MM.1S (cell line): ENCODE data around the gene SFXN5.

ENCODE experiments used
- DNase-seq: peaks from one replicate; pipeline ENCODE4 v3.0.0-alpha.2; 2015
- H2AFZ ChIP-seq: fragments of 300-600 bp; sonication (generic); 2 replicates; pipeline ENCODE4 v1.6.0; 2016; ENCODE audit warnings: antibody characterized with exemption, low read length
- H3F3A ChIP-seq: fragments of 300-600 bp; sonication (generic); 2 replicates; pipeline ENCODE4 v1.6.1; 2016; ENCODE audit warnings: mild to moderate bottlenecking, antibody characterized with exemption, low read length, moderate library complexity, mixed read lengths; ENCODE audit not compliant: insufficient read depth
- H3K27ac ChIP-seq: fragments of 300-600 bp; sonication (generic); 2 replicates; pipeline ENCODE4 v1.5.1; 2016; ENCODE audit warnings: mild to moderate bottlenecking, low read length
- H3K27me3 ChIP-seq: fragments of 300-600 bp; sonication (generic); replicated peaks from 2 replicates; pipeline ENCODE4 v1.6.0; 2016; ENCODE audit warnings: low read length; ENCODE audit not compliant: insufficient read depth
- H3K36me3 ChIP-seq: fragments of 300-600 bp; sonication (generic); replicated peaks from 2 replicates; pipeline ENCODE4 v1.6.1; 2016; ENCODE audit warnings: mild to moderate bottlenecking, low read length, mixed read lengths; ENCODE audit not compliant: insufficient read depth
- H3K4me1 ChIP-seq: fragments of 300-600 bp; sonication (generic); 2 replicates; pipeline ENCODE4 v1.6.1; 2016; ENCODE audit warnings: low read length, mixed read lengths
- H3K4me2 ChIP-seq: fragments of 300-600 bp; sonication (generic); 2 replicates; pipeline ENCODE4 v1.6.0; 2016; ENCODE audit warnings: low read depth, low read length
- H3K4me3 ChIP-seq: fragments of 300-600 bp; sonication (generic); 2 replicates; pipeline ENCODE4 v1.5.1; 2016; ENCODE audit warnings: low read length, mixed read lengths
- H3K79me2 ChIP-seq: fragments of 300-600 bp; sonication (generic); 2 replicates; pipeline ENCODE4 v1.6.1; 2016; ENCODE audit warnings: mixed run types, low read length, mixed read lengths
- H3K9ac ChIP-seq: fragments of 300-600 bp; sonication (generic); 2 replicates; pipeline ENCODE4 v1.6.1; 2016; ENCODE audit warnings: low read length, mixed read lengths
- H3K9me2 ChIP-seq: fragments of 300-600 bp; sonication (generic); replicated peaks from 2 replicates; pipeline ENCODE4 v1.6.1; 2016; ENCODE audit warnings: mild to moderate bottlenecking, low read length, mixed read lengths; ENCODE audit not compliant: insufficient read depth
- H3K9me3 ChIP-seq: fragments of 300-600 bp; sonication (generic); replicated peaks from 2 replicates; pipeline ENCODE4 v1.6.1; 2016; ENCODE audit warnings: mild to moderate bottlenecking, low read length, mixed read lengths; ENCODE audit not compliant: insufficient read depth
- H4K20me1 ChIP-seq: fragments of 300-600 bp; sonication (generic); 2 replicates; pipeline ENCODE4 v1.6.1; 2016; ENCODE audit warnings: mild to moderate bottlenecking, low read length, moderate library complexity, mixed read lengths; ENCODE audit not compliant: insufficient read depth
- CTCF ChIP-seq: fragments of 300-600 bp; sonication (generic); IDR thresholded peaks from 2 replicates; pipeline ENCODE4 v1.5.1; 2016; ENCODE audit warnings: antibody characterized with exemption, low read length, mixed read lengths
- EZH2 ChIP-seq: fragments of 300-600 bp; sonication (generic); optimal IDR thresholded peaks from 2 replicates; pipeline ENCODE3; 2017; ENCODE audit warnings: low read depth, mild to moderate bottlenecking, antibody characterized with exemption, low read length, mixed read lengths
- EZH2phosphoT487 ChIP-seq: fragments of 300-600 bp; sonication (generic); IDR thresholded peaks from 2 replicates; pipeline ENCODE4 v1.6.1; 2018; ENCODE audit warnings: antibody characterized with exemption, low read length

Gene SFXN5

DNA sequence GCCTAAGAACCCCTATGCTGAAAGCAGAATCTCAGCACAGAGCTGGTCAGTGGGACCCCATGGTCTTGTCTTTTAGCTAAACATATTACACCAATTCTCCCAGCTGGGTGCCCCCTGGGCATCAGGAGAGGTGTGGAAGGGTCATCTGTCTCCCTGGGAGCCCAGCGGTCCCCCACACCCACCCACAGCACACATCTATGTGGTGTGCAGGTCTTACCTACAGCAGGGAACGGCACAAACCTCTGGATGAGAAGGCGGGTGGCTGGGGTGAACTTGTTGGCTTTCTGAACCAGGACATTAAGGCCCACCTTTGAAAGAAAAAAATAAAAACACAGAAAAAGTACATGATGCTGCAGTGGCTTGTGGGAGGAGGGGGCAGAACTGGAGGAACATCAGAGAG is 83.5 kb downstream of the SFXN5 start:
- no peaks in the 10 kb centered on the region for H3K27me3 ChIP-seq
- H3K9me3 ChIP-seq: no peaks in the 10 kb centered on the region
- no peak overlapping the region for H3K27ac ChIP-seq
- no peak overlapping the region for H3K9ac ChIP-seq
- H3K36me3 ChIP-seq: no peaks in the 10 kb centered on the region
- no peaks in the 10 kb centered on the region for H3K9me2 ChIP-seq
- no peaks in the 10 kb centered on the region for H4K20me1 ChIP-seq
- H2AFZ ChIP-seq: no peak overlapping the region
- H3K4me3 ChIP-seq: no peak overlapping the region
- DNase-seq: no peak
- no peaks in the 10 kb centered on the region for H3K79me2 ChIP-seq
- no peaks in the 10 kb centered on the region for H3F3A ChIP-seq
- TF ChIP-seq EZH2: no peak
- TF ChIP-seq CTCF: no peak
- TF ChIP-seq EZH2phosphoT487: no peak
- H3K4me2 ChIP-seq: no peak overlapping the region
- no peaks in the 10 kb centered on the region for H3K4me1 ChIP-seq

- no peaks in the 10 kb centered on the region for H3K27me3 ChIP-seq
- no peaks in the 10 kb centered on the region for H4K20me1 ChIP-seq
- no peaks in the 10 kb centered on the region for H3K36me3 ChIP-seq
- no peaks in the 10 kb centered on the region for H3K9me3 ChIP-seq
- H3F3A ChIP-seq: no peaks in the 10 kb centered on the region
- H3K79me2 ChIP-seq: no peaks in the 10 kb centered on the region
- no peak overlapping the region for H3K4me2 ChIP-seq
- no peak overlapping the region for H3K27ac ChIP-seq
- H3K9ac ChIP-seq: no peak overlapping the region
- no peak for DNase-seq
- H3K4me3 ChIP-seq: no peak overlapping the region
- TF ChIP-seq CTCF: no peak
- H2AFZ ChIP-seq: no peak overlapping the region
- no peaks in the 10 kb centered on the region for H3K9me2 ChIP-seq
- no peaks in the 10 kb centered on the region for H3K4me1 ChIP-seq
Measured at GRCh38 chr2:72985891-72986683, 85.4 kb downstream of the SFXN5 start.

GRCh38 chr2:72985136-72985535 is 86.4 kb downstream of the SFXN5 start:
- H3K27me3 ChIP-seq: no peaks in the 10 kb centered on the region
- H3K4me1 ChIP-seq: no peaks in the 10 kb centered on the region
- H3F3A ChIP-seq: no peaks in the 10 kb centered on the region
- H3K4me3 ChIP-seq: no peak overlapping the region
- no peaks in the 10 kb centered on the region for H3K9me3 ChIP-seq
- no peak overlapping the region for H3K27ac ChIP-seq
- TF ChIP-seq CTCF (no peak), EZH2phosphoT487 (no peak), EZH2 (no peak)
- no peaks in the 10 kb centered on the region for H4K20me1 ChIP-seq
- H3K4me2 ChIP-seq: no peak overlapping the region
- H2AFZ ChIP-seq: no peak overlapping the region
- DNase-seq: no peak
- no peaks in the 10 kb centered on the region for H3K36me3 ChIP-seq
- H3K79me2 ChIP-seq: no peaks in the 10 kb centered on the region
- no peaks in the 10 kb centered on the region for H3K9me2 ChIP-seq
- no peak overlapping the region for H3K9ac ChIP-seq
